Endothelial cell of umbilical vein (primary cell): Measurements from ENCODE around the gene CD248. TPM values are rescaled to one million over a fixed set of nuclear protein-coding genes. Genes with fewer than 3 reads are reported as not detected.

Experiments used
- BruUV-seq: library from RNA; stranded (reverse); fragments of 400-500 nt; replicated peaks from 2 replicates; lab custom pipeline; 2021; lab: Mats Ljungman, UMichigan
- CTCF ChIA-PET: fragments of 300-600, 350-600 bp; sonication (Branson Sonifier 250); formaldehyde crosslinking; loops from one replicate; lab custom pipeline; 2021; ENCODE audit warnings: antibody characterized with exemption, inconsistent platforms; lab: Charles Lee
- POLR2A ChIA-PET: fragments of 300-600, 350-600 bp; sonication (Branson Sonifier 250); formaldehyde crosslinking; loops from one replicate; lab custom pipeline; 2021; ENCODE audit warnings: antibody characterized with exemption, inconsistent platforms; lab: Charles Lee
- DNase-seq: peaks from one replicate; pipeline ENCODE4 v3.0.0-alpha.2; 2011; ENCODE audit warnings: low read depth, low spot score
- FAIRE-seq: peaks from 2 replicates; lab custom pipeline; 2011; peaks lifted over from hg19 to GRCh38; lab: Jason Lieb, UNC
- H2AFZ ChIP-seq: 2 replicates; pipeline ENCODE4 v1.6.0; 2012; ENCODE audit warnings: low read depth, low read length, control low read depth, inconsistent platforms
- H3K27ac ChIP-seq: 2 replicates; pipeline ENCODE4 v1.5.1; 2011; ENCODE audit warnings: low read depth, mild to moderate bottlenecking, control low read depth, low read length, moderate library complexity; ENCODE audit not compliant: insufficient read depth
- H3K27me3 ChIP-seq, 2 experiments: 2 replicates each; pipeline versions ENCODE4 v1.6.0 to v1.6.1; 2011; ENCODE audit warnings: low read length in 2 of 2, mixed read lengths in 1 of 2; ENCODE audit not compliant: control insufficient read depth in 2 of 2, insufficient read depth in 2 of 2
- H3K36me3 ChIP-seq, 2 experiments: 2 replicates in 1 of 2; 3 replicates in 1 of 2; pipeline ENCODE4 v1.5.1; 2011; ENCODE audit warnings: low read length in 2 of 2, mild to moderate bottlenecking in 1 of 2, moderate library complexity in 1 of 2; ENCODE audit not compliant: control insufficient read depth in 2 of 2, insufficient read depth in 2 of 2; ENCODE audit errors: extremely low read depth in 1 of 2
- H3K4me1 ChIP-seq: 3 replicates; pipeline ENCODE4 v1.5.1; 2011; ENCODE audit warnings: mild to moderate bottlenecking, low read length; ENCODE audit not compliant: control insufficient read depth, insufficient read depth; ENCODE audit errors: extremely low read depth
- H3K4me2 ChIP-seq: 2 replicates; pipeline ENCODE4 v1.6.1; 2011; ENCODE audit warnings: low read length, control low read depth, mixed read lengths; ENCODE audit not compliant: insufficient read depth
- H3K4me3 ChIP-seq, 3 experiments: fragments of 200-600 bp in 1 of 3; sonication (generic), shearing (Covaris generic) in 1 of 3; replicated peaks in 1 of 3; 2 replicates each; pipeline ENCODE4 v1.5.1; 2011 to 2016; ENCODE audit warnings: control low read depth in 3 of 3, low read length in 3 of 3, mild to moderate bottlenecking in 2 of 3, inconsistent platforms in 1 of 3, low read depth in 1 of 3, moderate library complexity in 1 of 3; ENCODE audit not compliant: insufficient read depth in 1 of 3
- H3K79me2 ChIP-seq: 2 replicates; pipeline ENCODE4 v1.6.0; 2012; ENCODE audit warnings: low read length, inconsistent platforms; ENCODE audit not compliant: control insufficient read depth, insufficient read depth
- H3K9ac ChIP-seq: replicated peaks from 2 replicates; pipeline ENCODE3; 2011; ENCODE audit warnings: low read length, control low read depth; ENCODE audit not compliant: insufficient read depth; ENCODE audit errors: extremely low read depth
- H3K9me1 ChIP-seq: replicated peaks from 3 replicates; pipeline ENCODE4 v1.6.0; 2011; ENCODE audit warnings: mild to moderate bottlenecking, low read length; ENCODE audit not compliant: control insufficient read depth, insufficient read depth; ENCODE audit errors: extremely low read depth
- H3K9me3 ChIP-seq: replicated peaks from 2 replicates; pipeline ENCODE4 v1.5.1; 2012; ENCODE audit warnings: low read length, inconsistent platforms; ENCODE audit not compliant: control insufficient read depth, insufficient read depth
- H4K20me1 ChIP-seq: replicated peaks from 2 replicates; pipeline ENCODE3; 2011; ENCODE audit warnings: mild to moderate bottlenecking, low read length; ENCODE audit not compliant: control insufficient read depth, insufficient read depth; ENCODE audit errors: extremely low read depth
- EZH2 ChIP-seq: IDR thresholded peaks from 2 replicates; pipeline ENCODE4 v1.6.1; 2012; ENCODE audit warnings: borderline replicate concordance, low read depth, mild to moderate bottlenecking, moderate library complexity, low read length, inconsistent platforms; ENCODE audit not compliant: severe bottlenecking
- FOS ChIP-seq: IDR thresholded peaks from 2 replicates; pipeline ENCODE4 v1.6.1; 2011; ENCODE audit warnings: mild to moderate bottlenecking, low read length, moderate library complexity, borderline replicate concordance; ENCODE audit not compliant: insufficient read depth
- GATA2 ChIP-seq: IDR thresholded peaks from 2 replicates; pipeline ENCODE4 v1.7.0; 2011; ENCODE audit warnings: low read depth, mild to moderate bottlenecking, moderate library complexity, mixed read lengths, low read length; ENCODE audit not compliant: insufficient read length, insufficient read depth
- JUN ChIP-seq: IDR thresholded peaks from 2 replicates; pipeline ENCODE4 v1.6.1; 2011; ENCODE audit warnings: borderline replicate concordance, low read depth; ENCODE audit not compliant: insufficient read length, insufficient read depth
- MYC ChIP-seq: IDR thresholded peaks from one replicate; pipeline ENCODE4 v1.6.1; 2011; ENCODE audit warnings: mild to moderate bottlenecking, low read depth, low read length
- POLR2A ChIP-seq: IDR thresholded peaks from 2 replicates; pipeline ENCODE4 v1.6.1; 2012; ENCODE audit warnings: low read depth, mild to moderate bottlenecking, control low read depth, low read length
- POLR2AphosphoS5 ChIP-seq: IDR thresholded peaks from 2 replicates; pipeline ENCODE4 v1.6.1; 2012; ENCODE audit warnings: low read depth, mild to moderate bottlenecking, control low read depth, low read length, moderate library complexity; ENCODE audit not compliant: insufficient read depth
- dilution Hi-C: fragments of 300-500 bp; cut with MboI; formaldehyde crosslinking; loops from one replicate; pipeline ENCODE4 v1.15.0; 2019; ENCODE audit warnings: low sequenced_read_pairs; ENCODE audit not compliant: extremely low pct_ligation_motif_present
- intact Hi-C: fragments of 100-400 bp; cut with micrococcal nuclease; formaldehyde crosslinking; loops from one replicate; pipeline ENCODE4 v1.10.0; 2022
- polyA plus RNA-seq, 4 experiments: library from polyadenylated mRNA; depleted of rRNA in 3 of 4; stranded (reverse) in 3 of 4; unstranded in 1 of 4; fragments of >200 nt; gene quantifications; 2 replicates each; pipeline versions ENCODE4 v1.2.1 to v1.2.3, GENCODE V29; 2011 to 2012; ENCODE audit warnings: missing spikeins in 1 of 4
- total RNA-seq: library from RNA; stranded (reverse); gene quantifications from 2 replicates; pipeline ENCODE4 v1.2.3, GENCODE V29; 2021
- TF ChIP-seq, protein P1 (sequence below): IDR thresholded peaks from 2 replicates; pipeline ENCODE4 v1.6.1; 2011; ENCODE audit not compliant: insufficient read depth, insufficient read length
- TF ChIP-seq, protein P2 (sequence below), 2 donors: IDR thresholded peaks; 1 replicate in 1 of 2; 2 replicates in 1 of 2; pipeline ENCODE4 v1.5.1; 2011; ENCODE audit warnings: low read length in 2 of 2, mild to moderate bottlenecking in 2 of 2, moderate library complexity in 2 of 2, control low read depth in 1 of 2, inconsistent platforms in 1 of 2, low read depth in 1 of 2; ENCODE audit not compliant: insufficient read depth in 1 of 2; ENCODE audit errors: extremely low read depth in 1 of 2

The CD248 gene
- total and polyA plus RNA-seq, 2 donors (not counting 3 experiments of a cell fraction or from before 2014, with no cell fraction given) = 0.10 TPM; not detected in 1

- H3K4me1 ChIP-seq = no peaks in the 10 kb centered on the region
- peaks cover 5 to 7% of the 10 kb centered on the region in 2 experiments for H3K27me3 ChIP-seq
- H4K20me1 ChIP-seq = no peaks in the 10 kb centered on the region
- no peaks in the 10 kb centered on the region for H3K36me3 ChIP-seq
- no TSS peak for BruUV-seq
- DNase-seq = no peak
- no peak overlapping the region for H3K27ac ChIP-seq
- H3K9me1 ChIP-seq = no peaks in the 10 kb centered on the region
- no peak for FAIRE-seq
- H3K4me3 ChIP-seq = no peak overlapping the region
- intact Hi-C loops (no loop called here), dilution Hi-C loops (no loop called here)
- ChIA-PET CTCF (interaction anchor here (9.5 kb wide), 1 partner anchor 14 kb away, joined by 225 read pairs; the partner anchor contains the start of gene RIN1), POLR2A (no interaction called here)
- H3K4me2 ChIP-seq = no peak overlapping the region
- no peak overlapping the region for H3K9ac ChIP-seq
- no peaks in the 10 kb centered on the region for H3K9me3 ChIP-seq
- H2AFZ ChIP-seq = no peak overlapping the region
- no peak for TF ChIP-seq GATA2
- TF ChIP-seq POLR2AphosphoS5 = no peak
- TF ChIP-seq EZH2 = no peak
- no peak for TF ChIP-seq FOS
- TF ChIP-seq POLR2A = no peak
- TF ChIP-seq, protein P1, sequence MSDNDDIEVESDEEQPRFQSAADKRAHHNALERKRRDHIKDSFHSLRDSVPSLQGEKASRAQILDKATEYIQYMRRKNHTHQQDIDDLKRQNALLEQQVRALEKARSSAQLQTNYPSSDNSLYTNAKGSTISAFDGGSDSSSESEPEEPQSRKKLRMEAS = no peak
- TF ChIP-seq JUN = no peak
- TF ChIP-seq, protein P2, sequence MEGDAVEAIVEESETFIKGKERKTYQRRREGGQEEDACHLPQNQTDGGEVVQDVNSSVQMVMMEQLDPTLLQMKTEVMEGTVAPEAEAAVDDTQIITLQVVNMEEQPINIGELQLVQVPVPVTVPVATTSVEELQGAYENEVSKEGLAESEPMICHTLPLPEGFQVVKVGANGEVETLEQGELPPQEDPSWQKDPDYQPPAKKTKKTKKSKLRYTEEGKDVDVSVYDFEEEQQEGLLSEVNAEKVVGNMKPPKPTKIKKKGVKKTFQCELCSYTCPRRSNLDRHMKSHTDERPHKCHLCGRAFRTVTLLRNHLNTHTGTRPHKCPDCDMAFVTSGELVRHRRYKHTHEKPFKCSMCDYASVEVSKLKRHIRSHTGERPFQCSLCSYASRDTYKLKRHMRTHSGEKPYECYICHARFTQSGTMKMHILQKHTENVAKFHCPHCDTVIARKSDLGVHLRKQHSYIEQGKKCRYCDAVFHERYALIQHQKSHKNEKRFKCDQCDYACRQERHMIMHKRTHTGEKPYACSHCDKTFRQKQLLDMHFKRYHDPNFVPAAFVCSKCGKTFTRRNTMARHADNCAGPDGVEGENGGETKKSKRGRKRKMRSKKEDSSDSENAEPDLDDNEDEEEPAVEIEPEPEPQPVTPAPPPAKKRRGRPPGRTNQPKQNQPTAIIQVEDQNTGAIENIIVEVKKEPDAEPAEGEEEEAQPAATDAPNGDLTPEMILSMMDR (IDR thresholded peaks at IDR 0.05; ENCODE audit: extremely low read depth in 1 of 2, insufficient read depth in 1 of 2, low read depth in 1 of 2, low read length in 2 of 2) = no peak
- TF ChIP-seq MYC = no peak
- H3K79me2 ChIP-seq = no peaks in the 10 kb centered on the region
Measured at GRCh38 chr11:66318600-66318970, 1.7 kb upstream of the CD248 start.
